GM12878 (cell line): ENCODE data around the gene LVRN. TPM values are rescaled to one million over a fixed set of nuclear protein-coding genes. Genes with fewer than 3 reads are reported as not detected.

ENCODE experiments used
- ATAC-seq: fragments of 200-7000 bp; cut with Tn5 transposase; 3 replicates; pipeline ENCODE4 v1.9.1; 2020; ENCODE audit warnings: mild to moderate bottlenecking, moderate library complexity
- BruUV-seq: library from RNA; stranded (reverse); fragments of 400-500 nt; replicated peaks from 2 replicates; lab custom pipeline; 2021; lab: Mats Ljungman, UMichigan
- CTCF ChIA-PET: fragments of 300-600 bp; sonication (Branson Sonifier 250); formaldehyde crosslinking; extraction: SDS; loops from one replicate; lab custom pipeline; 2021; ENCODE audit warnings: inconsistent platforms; lab: Yijun Ruan, JAX
- POLR2A ChIA-PET: fragments of 350-600 bp; formaldehyde crosslinking; extraction: SDS; loops from one replicate; lab custom pipeline; 2021; ENCODE audit warnings: inconsistent platforms; lab: Charles Lee
- RAD21 ChIA-PET: fragments of 300-600 bp; sonication (Branson Sonifier 250); formaldehyde crosslinking; loops from one replicate; lab custom pipeline; 2023; ENCODE audit warnings: antibody characterized with exemption; ENCODE audit not compliant: unreplicated experiment; lab: Charles Lee
- SMC1A ChIA-PET: fragments of 300-600 bp; sonication (Branson Sonifier 250); formaldehyde crosslinking; loops from one replicate; lab custom pipeline; 2023; ENCODE audit not compliant: unreplicated experiment, uncharacterized antibody; lab: Charles Lee
- DNase-seq: peaks from one replicate; pipeline ENCODE4 v3.0.0-alpha.2; 2011; ENCODE audit warnings: low read depth, low spot score
- FAIRE-seq: peaks from 3 replicates; lab custom pipeline; 2011; peaks lifted over from hg19 to GRCh38; lab: Jason Lieb, UNC
- H2AFZ ChIP-seq: 2 replicates; pipeline ENCODE4 v1.6.0; 2011; ENCODE audit warnings: low read depth, low read length, control low read depth; ENCODE audit not compliant: control insufficient read depth
- H3K27ac ChIP-seq: 2 replicates; pipeline ENCODE4 v1.5.1; 2011; ENCODE audit warnings: control low read depth; ENCODE audit not compliant: control insufficient read depth, insufficient read depth
- H3K27me3 ChIP-seq, 2 experiments: replicated peaks in 1 of 2; 2 replicates each; pipeline versions ENCODE4 v1.6.0 to v1.6.1; 2011; ENCODE audit warnings: low read length in 1 of 2; ENCODE audit not compliant: control insufficient read depth in 2 of 2, insufficient read depth in 2 of 2
- H3K36me3 ChIP-seq, 2 experiments: 2 replicates each; pipeline ENCODE4 v1.5.1; 2011; ENCODE audit warnings: low read length in 1 of 2; ENCODE audit not compliant: control insufficient read depth in 2 of 2, insufficient read depth in 2 of 2
- H3K4me1 ChIP-seq: 2 replicates; pipeline ENCODE4 v1.6.1; 2011; ENCODE audit warnings: mild to moderate bottlenecking, low read length, moderate library complexity, mixed read lengths; ENCODE audit not compliant: control insufficient read depth, insufficient read depth
- H3K4me2 ChIP-seq: 2 replicates; pipeline ENCODE4 v1.6.0; 2011; ENCODE audit warnings: control low read depth; ENCODE audit not compliant: control insufficient read depth, insufficient read depth
- H3K4me3 ChIP-seq: fragments of 200-600 bp; sonication (generic); 2 replicates; pipeline ENCODE4 v1.5.1; 2016
- H3K79me2 ChIP-seq: 2 replicates; pipeline ENCODE4 v1.6.0; 2011; ENCODE audit warnings: low read length; ENCODE audit not compliant: control insufficient read depth, insufficient read depth
- H3K9ac ChIP-seq: 2 replicates; pipeline ENCODE4 v1.8.0; 2011; ENCODE audit warnings: low read length, control low read depth, mixed read lengths; ENCODE audit not compliant: control insufficient read depth, insufficient read depth
- H3K9me3 ChIP-seq: replicated peaks from 3 replicates; pipeline ENCODE4 v1.5.1; 2011; ENCODE audit warnings: mild to moderate bottlenecking, low read length; ENCODE audit not compliant: control insufficient read depth, insufficient read depth
- H4K20me1 ChIP-seq: 2 replicates; pipeline ENCODE4 v1.6.0; 2011; ENCODE audit not compliant: control insufficient read depth, insufficient read depth
- BACH1 ChIP-seq: fragments of 450-650 bp; IDR thresholded peaks from 2 replicates; pipeline ENCODE4 v1.6.1; 2017; ENCODE audit warnings: mild to moderate bottlenecking, borderline replicate concordance
- CEBPB ChIP-seq, 2 experiments: fragments of 150-350 bp in 1 of 2; IDR thresholded peaks; 2 replicates each; pipeline ENCODE4 v1.6.1; 2012 to 2014; ENCODE audit warnings: low read depth in 2 of 2, low read length in 2 of 2, borderline replicate concordance in 1 of 2, inconsistent platforms in 1 of 2
- E2F4 ChIP-seq: IDR thresholded peaks from 2 replicates; pipeline ENCODE4 v1.6.1; 2012; ENCODE audit warnings: low read depth, low read length, improper control_type of control experiment
- IKZF1 ChIP-seq: fragments of 450-650 bp; conservative IDR thresholded peaks from 2 replicates; pipeline ENCODE4 v1.6.1; 2017; ENCODE audit warnings: antibody characterized with exemption, mild to moderate bottlenecking
- MYB ChIP-seq: fragments of 150-350 bp; IDR thresholded peaks from 2 replicates; pipeline ENCODE4 v1.6.1; 2014; ENCODE audit warnings: mild to moderate bottlenecking, low read depth, low read length, borderline replicate concordance
- NBN ChIP-seq: fragments of 450-650 bp; IDR thresholded peaks from 2 replicates; pipeline ENCODE4 v1.6.1; 2016
- NR2C2 ChIP-seq: IDR thresholded peaks from 2 replicates; pipeline ENCODE4 v1.6.1; 2011; ENCODE audit warnings: borderline replicate concordance, low read depth; ENCODE audit not compliant: control insufficient read depth, insufficient read length
- PKNOX1 ChIP-seq: fragments of 450-650 bp; IDR thresholded peaks from 2 replicates; pipeline ENCODE4 v1.6.1; 2016; ENCODE audit warnings: mild to moderate bottlenecking
- RAD51 ChIP-seq: fragments of 450-650 bp; IDR thresholded peaks from 2 replicates; pipeline ENCODE4 v1.6.1; 2016; ENCODE audit warnings: moderate library complexity, mild to moderate bottlenecking, inconsistent platforms
- RELA ChIP-seq: fragments of 450-650 bp; IDR thresholded peaks from 2 replicates; pipeline ENCODE4 v1.8.0; 2014; ENCODE audit warnings: borderline replicate concordance; ENCODE audit not compliant: partially characterized antibody
- RFX5 ChIP-seq: IDR thresholded peaks from 2 replicates; pipeline ENCODE4 v1.6.1; 2011; ENCODE audit warnings: low read depth, low read length, improper control_type of control experiment
- SMAD1 ChIP-seq: fragments of 450-650 bp; IDR thresholded peaks from 2 replicates; pipeline ENCODE4 v1.6.1; 2018; ENCODE audit warnings: mild to moderate bottlenecking, low read depth; ENCODE audit not compliant: partially characterized antibody
- SUZ12 ChIP-seq: fragments of 200-600 bp; sonication (generic); IDR thresholded peaks from one replicate; pipeline ENCODE4 v1.6.1; 2018; ENCODE audit warnings: antibody characterized with exemption, mild to moderate bottlenecking; ENCODE audit not compliant: unreplicated experiment
- ZBED1 ChIP-seq: IDR thresholded peaks from 2 replicates; pipeline ENCODE4 v1.6.1; 2016; ENCODE audit warnings: borderline replicate concordance
- ZNF622 ChIP-seq: fragments of 450-650 bp; IDR thresholded peaks from 2 replicates; pipeline ENCODE4 v1.6.1; 2017; ENCODE audit warnings: mild to moderate bottlenecking, inconsistent platforms
- WGBS: methylation state at CpG from one replicate; pipeline ENCODE4 v1.1.6; 2016; ENCODE audit warnings: low lambda C conversion rate; ENCODE audit not compliant: insufficient replicate concordance, insufficient coverage; ENCODE audit errors: missing lambda C conversion rate; 5-methylcytosine and 5-hydroxymethylcytosine counted together
- in situ Hi-C: fragments of 300-500 bp; cut with MboI; formaldehyde crosslinking; loops from 9 replicates; pipeline ENCODE4 v1.14.3; 2018; ENCODE audit warnings: mixed read lengths
- intact Hi-C: fragments of 100-400 bp; cut with micrococcal nuclease; formaldehyde crosslinking; loops from one replicate; pipeline ENCODE4 v1.14.2; 2022; ENCODE audit not compliant: unreplicated experiment
- polyA plus RNA-seq, 11 experiments: library from polyadenylated mRNA; depleted of rRNA in 4 of 11; unstranded in 6 of 11; stranded (reverse) in 5 of 11; fragments of >200 nt; fragmentation: Nextera tagmentation in 4 of 11; fragmentation: Illumina TruSeq in 1 of 11; extraction: Ambion mirVana in 4 of 11; extraction: Trizol in 1 of 11; gene quantifications; 1 replicate in 1 of 11; 2 replicates in 10 of 11; pipeline versions ENCODE4 v1.2.1 to v1.2.3, GENCODE V29; 2011 to 2016; ENCODE audit warnings: inconsistent platforms in 2 of 11, missing spikeins in 2 of 11, low read depth in 1 of 11
- total RNA-seq, 4 experiments: library from RNA; depleted of rRNA in 3 of 4; stranded (reverse); fragments of >200 nt in 3 of 4; fragmentation: Illumina TruSeq in 1 of 4; extraction: Trizol in 1 of 4; gene quantifications; 2 replicates each; pipeline versions ENCODE4 v1.2.1 to v1.2.3, GENCODE V29; 2013 to 2021

LVRN gene
- total and polyA plus RNA-seq, 10 of the 15 experiments (the other 5 are each of a cell fraction or from before 2014, with no cell fraction given), result 0.04 to 0.87 (median 0.11) TPM; not detected in 4

GRCh38 chr5:116046823-116047222 lies 84.5 kb downstream of the LVRN start:
- no peak for DNase-seq
- in situ Hi-C loops (no loop called here), intact Hi-C loops (no loop called here)
- Histone ChIP-seq H3K4me2 (no peak overlapping the region), H3K27ac (no peak overlapping the region), H3K36me3 (no peaks in the 10 kb centered on the region), H3K9ac (no peak overlapping the region), H3K4me3 (no peak overlapping the region), H3K27me3 (no peaks in the 10 kb centered on the region; a peak in 2 of 4 replicates), H3K4me1 (no peaks in the 10 kb centered on the region), H4K20me1 (no peaks in the 10 kb centered on the region), H3K9me3 (no peaks in the 10 kb centered on the region), H3K79me2 (no peaks in the 10 kb centered on the region), H2AFZ (no peak overlapping the region)
- ChIA-PET CTCF (no interaction called here), SMC1A (no interaction called here), POLR2A (no interaction called here), RAD21 (no interaction called here)
- no peak for TF ChIP-seq IKZF1
- no peak for TF ChIP-seq RFX5
- no peak for TF ChIP-seq SMAD1
- no peak for TF ChIP-seq NR2C2
- TF ChIP-seq PKNOX1, result no peak
- no peak for TF ChIP-seq RELA
- no peak for TF ChIP-seq ZNF622
- no peak for TF ChIP-seq NBN
- TF ChIP-seq CEBPB (IDR thresholded peaks at IDR 0.05; ENCODE audit: borderline replicate concordance in 1 of 2, low read depth in 2 of 2, low read length in 2 of 2), result no peak
- TF ChIP-seq E2F4, result no peak
- no peak for TF ChIP-seq MYB
- TF ChIP-seq BACH1, result no peak
- no peak for TF ChIP-seq ZBED1
- no peak for TF ChIP-seq RAD51
- no peak for TF ChIP-seq SUZ12
- BruUV-seq, result no TSS peak
- FAIRE-seq, result no peak
- 65% methylated on average over 2 of the region's 2 CpGs for WGBS
- no peak for ATAC-seq
